GM19023 (cell line): ENCODE results near the gene BTN1A1.
"Not testable (repeated sequence)": the region's sequence is repeated elsewhere in the genome, so short reads cannot be mapped to it uniquely, and the experiment has no call there.

Experiments
- ATAC-seq: cut with Tn5 transposase; IDR thresholded peaks from one replicate; pipeline ENCODE4 v1.9.1; 2021; ENCODE audit warnings: mild to moderate bottlenecking, moderate library complexity; ENCODE audit not compliant: unreplicated experiment

Gene BTN1A1

DNA sequence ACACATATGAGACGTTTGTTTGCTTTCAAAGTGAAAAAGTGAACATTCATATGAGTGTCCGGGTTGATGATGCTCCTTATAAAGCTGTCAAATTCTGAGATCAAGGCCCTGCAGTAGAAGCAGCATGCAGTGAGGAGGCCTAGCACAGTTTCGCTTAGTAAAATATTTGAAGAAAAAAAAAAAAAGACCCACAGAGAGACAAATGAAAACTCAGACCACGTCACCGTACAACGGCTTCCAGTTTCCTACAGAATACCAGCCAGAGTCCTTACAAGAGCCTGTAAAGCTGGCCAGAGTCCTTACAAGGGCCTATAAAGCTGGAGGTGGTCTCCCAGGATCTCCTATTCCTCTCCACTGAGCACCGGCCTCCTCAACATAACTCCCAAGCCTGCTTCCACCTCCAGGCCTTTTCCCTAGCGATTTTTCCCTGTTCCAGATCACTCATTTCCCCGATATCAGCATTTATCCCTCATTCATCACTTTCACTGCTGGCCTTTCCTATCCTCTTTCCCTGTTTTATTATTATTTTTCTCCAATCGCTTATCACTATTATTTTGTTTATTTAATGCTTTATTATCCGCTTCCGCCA is 36.6 kb downstream of the BTN1A1 start:
- ATAC-seq = no peak

DNA sequence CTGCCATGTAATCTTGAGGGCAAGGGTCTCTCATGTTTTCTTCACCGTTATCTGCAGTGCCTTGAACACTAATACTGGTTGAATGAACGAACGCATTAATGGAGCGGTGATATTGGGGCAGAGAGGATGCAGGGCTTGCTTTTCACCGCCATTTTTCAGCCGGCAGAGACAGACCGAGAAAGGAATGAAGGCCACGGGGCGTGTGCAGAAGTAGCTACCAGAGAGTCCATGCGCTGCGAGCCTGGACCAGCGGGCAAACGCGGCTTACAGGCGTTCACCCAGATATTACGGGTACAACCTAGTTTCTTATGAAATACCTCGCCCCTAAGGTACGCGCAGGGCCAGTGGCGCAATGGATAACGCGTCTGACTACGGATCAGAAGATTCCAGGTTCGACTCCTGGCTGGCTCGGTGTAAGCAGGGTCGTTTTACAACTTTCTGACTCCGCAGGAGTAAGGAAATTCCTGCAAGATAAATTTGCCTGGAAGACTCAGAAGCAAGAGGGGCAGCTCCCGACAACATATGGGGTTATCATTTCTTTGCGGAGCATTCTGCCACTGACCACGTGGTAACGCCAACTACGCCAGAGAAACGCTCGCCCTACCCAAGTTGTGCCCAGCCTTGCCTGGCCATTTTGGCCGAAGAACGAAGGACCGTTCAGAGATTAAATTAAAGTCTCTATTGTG is 37.2 kb downstream of the BTN1A1 start:
- ATAC-seq = peak; percentile 51

- peak; percentile 68 for ATAC-seq
Measured at GRCh38 chr6:26537846-26538571, 37.9 kb downstream of the BTN1A1 start, which contains the start of gene HMGN4. HMGN4 (plus strand) TSS chr6:26538366; CDS start chr6:26545207, 6,841 bp downstream.

DNA sequence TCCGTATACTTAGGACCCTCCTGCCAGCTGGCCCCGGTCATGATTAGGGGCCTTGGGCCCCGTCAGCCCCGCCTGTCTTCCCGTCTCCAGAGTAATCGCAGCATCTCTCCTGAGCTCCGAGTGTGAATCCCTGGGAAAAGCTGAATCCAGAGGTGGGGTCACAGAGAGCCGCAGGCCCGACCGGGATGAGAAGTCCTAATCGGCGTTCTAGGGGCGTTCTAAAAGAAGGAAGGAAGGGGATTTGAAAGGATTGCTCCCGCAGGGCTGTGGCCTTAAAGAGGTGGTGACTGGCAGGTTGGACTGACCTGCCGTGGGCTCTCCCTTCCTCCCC is 38.4 kb downstream of the BTN1A1 start:
- no peak for ATAC-seq

DNA sequence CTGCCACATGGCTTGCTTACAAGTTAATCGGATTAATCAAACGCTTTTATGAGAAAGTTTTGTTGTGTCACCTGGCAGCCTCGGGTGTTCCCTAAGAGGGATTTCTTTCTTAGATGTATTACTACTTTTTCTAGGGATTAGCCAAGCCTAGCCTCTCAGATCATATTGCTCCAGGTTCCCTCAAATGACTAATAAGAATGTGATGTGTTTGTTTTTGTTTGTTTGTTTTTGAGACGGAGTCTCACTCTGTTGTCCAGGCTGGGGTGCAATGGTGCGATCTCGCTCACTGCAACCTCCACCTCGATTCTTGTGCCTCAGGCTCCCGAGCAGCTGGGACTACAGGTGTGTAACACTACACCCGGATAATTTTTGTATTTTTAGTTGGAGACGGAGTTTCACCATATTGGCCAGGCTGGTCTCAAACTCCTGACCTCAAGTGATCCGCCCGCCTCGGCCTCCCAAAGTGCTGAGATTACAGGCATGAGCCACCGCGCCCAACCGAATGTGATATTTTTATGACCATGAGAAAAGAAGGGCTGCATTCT is 39.0 kb downstream of the BTN1A1 start:
- no peak for ATAC-seq

GRCh38 chr6:26541579-26541978 is 41.5 kb downstream of the BTN1A1 start:
- no peak for ATAC-seq

DNA sequence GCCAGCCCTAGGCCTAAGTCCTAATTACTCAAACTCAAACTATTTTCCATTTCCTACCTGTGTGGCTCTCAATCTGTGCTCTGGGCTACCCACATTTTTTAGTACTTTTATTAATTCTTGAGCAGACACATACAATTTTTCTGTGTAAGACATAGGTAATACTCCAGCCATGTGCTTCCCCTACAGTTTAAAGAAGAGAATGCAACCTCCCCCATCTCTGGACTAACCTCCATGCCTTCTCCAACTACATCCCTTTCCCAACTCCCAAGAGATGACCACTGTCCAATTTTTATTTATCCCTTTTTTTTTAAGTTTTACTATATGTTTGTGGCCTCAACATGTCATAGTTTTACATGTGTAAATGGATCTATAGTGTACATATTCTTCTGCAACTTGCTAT is 43.9 kb downstream of the BTN1A1 start:
- ATAC-seq = no peak

DNA sequence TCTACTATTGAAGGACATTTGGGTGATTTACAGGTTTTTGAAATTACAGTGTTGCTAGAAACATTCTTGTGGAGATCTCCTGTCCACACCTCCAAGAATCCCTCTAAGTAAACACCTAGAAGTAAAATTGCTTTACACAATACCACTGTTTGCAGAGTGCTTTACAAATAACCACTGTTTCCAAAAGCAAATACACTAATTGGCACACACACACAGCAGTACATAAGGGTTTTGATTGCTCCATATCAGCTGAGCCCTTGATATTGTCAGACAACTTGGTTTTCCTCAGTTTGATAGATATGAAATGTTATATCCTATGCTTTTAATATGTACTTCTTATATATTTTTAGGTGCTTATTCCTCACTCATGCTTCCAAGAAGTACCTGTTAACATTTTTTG is 44.4 kb downstream of the BTN1A1 start:
- ATAC-seq = no peak

DNA sequence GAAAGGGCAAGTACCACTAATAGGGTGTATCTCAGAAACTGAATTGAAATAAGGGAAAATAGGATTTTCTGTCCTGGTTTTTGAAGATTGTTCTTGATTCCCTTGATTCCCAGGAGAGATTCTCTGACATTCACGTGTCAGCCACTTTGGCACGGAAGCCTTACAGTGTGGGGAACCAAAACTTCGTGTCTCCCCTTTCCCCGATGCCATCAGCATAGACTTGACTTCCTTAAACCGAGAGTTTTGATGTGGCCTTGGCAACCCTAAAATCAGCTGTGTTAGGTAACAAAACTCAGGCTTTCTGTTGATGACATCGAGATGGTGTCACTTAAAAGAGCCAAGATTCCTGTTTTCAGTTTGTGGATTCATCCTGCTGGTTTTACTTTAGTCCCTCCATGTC is 45.5 kb downstream of the BTN1A1 start:
- ATAC-seq = no peak

GRCh38 chr6:26547363-26547762 is 47.3 kb downstream of the BTN1A1 start:
- not testable (repeated sequence) for ATAC-seq

DNA sequence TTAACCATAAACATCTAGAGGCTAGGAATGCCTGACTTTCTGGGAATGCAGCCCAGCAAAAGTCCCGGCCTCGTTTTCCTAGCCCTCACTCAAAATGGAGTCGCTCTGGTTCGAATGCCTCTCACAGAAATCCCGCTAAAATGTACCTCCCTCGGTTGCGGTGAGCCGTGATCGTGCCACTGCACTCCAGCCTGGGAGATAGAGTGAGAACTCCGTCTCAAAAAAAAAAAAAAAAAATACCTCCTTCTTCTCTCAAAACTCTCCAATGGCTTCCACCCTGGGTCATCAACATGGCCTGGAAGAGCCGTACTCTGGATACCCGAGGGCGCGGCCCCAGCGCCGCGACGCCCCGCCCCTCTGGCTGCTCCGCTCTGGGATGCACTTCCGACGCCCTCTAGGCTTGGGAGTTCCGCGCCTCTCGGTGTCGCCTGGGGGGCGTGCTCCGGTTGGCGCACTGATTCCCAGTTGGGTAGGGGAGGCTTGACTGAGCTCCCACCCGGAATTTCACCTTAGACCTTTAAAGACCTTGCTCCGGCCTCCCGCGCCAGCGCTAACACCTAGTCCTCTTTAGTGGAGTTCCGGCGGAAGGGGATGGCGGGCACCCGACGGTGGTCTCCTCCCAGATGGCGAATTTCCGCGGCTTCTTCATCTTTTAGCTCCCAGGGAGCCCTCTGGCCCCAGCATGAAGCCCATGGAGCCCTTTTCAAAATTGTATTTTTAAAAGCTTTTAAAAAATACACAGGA is 50.3 kb downstream of the BTN1A1 start:
- ATAC-seq = peak; percentile 31

DNA sequence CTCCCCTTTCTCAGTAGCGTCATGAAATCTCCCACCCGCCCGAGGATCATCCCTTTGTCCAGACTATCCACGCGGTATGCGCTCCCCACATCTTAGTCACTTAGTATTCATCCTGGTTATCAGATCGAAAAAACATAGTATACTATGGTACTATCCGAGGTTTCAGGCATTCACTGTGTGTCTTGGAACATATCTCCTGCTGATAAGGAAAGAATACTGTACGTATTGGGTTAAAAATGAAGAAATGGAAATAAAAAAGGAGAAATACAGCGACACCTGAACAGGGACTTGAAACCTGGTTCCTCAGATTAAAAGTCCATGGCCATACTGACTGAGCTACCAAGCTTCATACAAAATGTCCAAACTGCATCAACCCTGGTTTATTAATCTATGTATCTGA is 52.1 kb downstream of the BTN1A1 start:
- no peak for ATAC-seq

- ATAC-seq = no peak
Measured at GRCh38 chr6:26552640-26553188, 52.6 kb downstream of the BTN1A1 start.

- peak; percentile 41 for ATAC-seq
Measured at GRCh38 chr6:26553264-26553634, 53.1 kb downstream of the BTN1A1 start.

- peak; percentile 53 for ATAC-seq
Measured at GRCh38 chr6:26553635-26554446, 53.7 kb downstream of the BTN1A1 start.

- peak; percentile 4 for ATAC-seq
Measured at GRCh38 chr6:26554447-26554696, 54.3 kb downstream of the BTN1A1 start.

DNA sequence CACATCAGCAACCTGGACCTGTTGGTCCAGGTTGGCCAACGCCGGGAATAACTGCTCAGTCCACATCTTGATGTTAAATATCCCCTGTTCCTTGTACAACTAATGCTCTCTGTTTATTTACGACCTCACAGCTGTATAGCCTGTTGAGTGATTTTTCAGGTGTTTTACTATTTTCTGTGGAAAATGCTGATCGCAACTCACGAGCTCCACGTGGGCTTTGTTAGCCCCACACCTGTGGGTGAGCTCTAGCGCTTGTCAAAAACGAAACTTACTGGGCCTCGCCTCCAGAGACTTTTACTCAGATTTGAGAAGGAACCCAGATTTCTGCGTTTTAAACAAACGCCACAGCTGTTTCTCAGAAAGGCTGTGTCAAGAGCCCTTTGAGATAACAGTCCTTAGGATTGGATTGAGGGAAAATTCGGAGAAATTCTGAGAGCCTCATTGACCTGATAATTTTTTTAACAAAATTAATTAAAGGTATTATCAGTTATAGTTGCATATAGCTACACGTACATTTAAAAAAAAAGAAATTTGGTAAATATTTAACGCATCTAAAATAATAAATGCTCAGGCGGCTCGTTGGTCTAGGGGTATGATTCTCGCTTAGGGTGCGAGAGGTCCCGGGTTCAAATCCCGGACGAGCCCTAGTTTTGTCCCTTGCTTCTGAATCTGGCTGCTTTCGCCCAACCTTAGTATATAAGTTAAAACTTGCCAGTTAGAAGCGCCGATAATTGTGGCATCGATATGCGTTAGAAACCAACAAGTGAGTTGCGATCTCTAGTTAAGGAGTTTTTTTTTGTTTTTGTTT is 54.8 kb downstream of the BTN1A1 start:
- no peak for ATAC-seq

GRCh38 chr6:26555505-26556262 is 55.6 kb downstream of the BTN1A1 start:
- ATAC-seq = no peak
